HepG2 (cell line): Measurements from ENCODE around the gene DSTN. TPM values are rescaled to one million over a fixed set of nuclear protein-coding genes. Genes with fewer than 3 reads are reported as not detected.

Experiments used
- PAX8 ChIP-seq: sonication (generic); formaldehyde crosslinking; IDR thresholded peaks from 2 replicates; pipeline ENCODE4 v1.8.0; 2022; ENCODE audit warnings: mild to moderate bottlenecking, missing genetic modification reagents, borderline replicate concordance
- RAD21 ChIP-seq: fragments of 450-650 bp; formaldehyde crosslinking; IDR thresholded peaks from 2 replicates; pipeline ENCODE4 v1.5.0; 2020; ENCODE audit warnings: mild to moderate bottlenecking
- TCF12 ChIP-seq, 2 experiments: fragments of 450-650 bp in 1 of 2; sonication (generic) in 1 of 2; formaldehyde crosslinking in 1 of 2; IDR thresholded peaks; 2 replicates each; pipeline versions ENCODE4 v1.6.1 to v1.8.0; 2017 to 2022; ENCODE audit warnings: antibody characterized with exemption in 1 of 2, mild to moderate bottlenecking in 1 of 2, missing genetic modification reagents in 1 of 2, moderate library complexity in 1 of 2
- TFAP4 ChIP-seq: sonication (generic); IDR thresholded peaks from 2 replicates; pipeline ENCODE4 v1.6.1; 2016; ENCODE audit warnings: low read depth, borderline replicate concordance
- ZNF142 ChIP-seq: sonication (generic); formaldehyde crosslinking; IDR thresholded peaks from 2 replicates; pipeline ENCODE4 v1.4.0; 2020; ENCODE audit warnings: missing genetic modification reagents
- ZNF564 ChIP-seq: sonication (generic); formaldehyde crosslinking; IDR thresholded peaks from 2 replicates; pipeline ENCODE4 v1.8.1; 2023; ENCODE audit warnings: mild to moderate bottlenecking, missing genetic modification reagents
- ZNF589 ChIP-seq: sonication (generic); formaldehyde crosslinking; conservative IDR thresholded peaks from 2 replicates; pipeline ENCODE4 v1.8.0; 2022; ENCODE audit warnings: mild to moderate bottlenecking, moderate library complexity, missing genetic modification reagents
- ZNF747 ChIP-seq: sonication (generic); formaldehyde crosslinking; IDR thresholded peaks from 2 replicates; pipeline ENCODE4 v1.8.1; 2023; ENCODE audit warnings: missing genetic modification reagents, mild to moderate bottlenecking, borderline replicate concordance
- ZNF773 ChIP-seq: sonication (generic); formaldehyde crosslinking; IDR thresholded peaks from 2 replicates; pipeline ENCODE4 v1.4.0; 2020; ENCODE audit warnings: missing genetic modification reagents, borderline replicate concordance
- polyA plus RNA-seq, 8 experiments: library from polyadenylated mRNA; depleted of rRNA in 3 of 8; stranded (reverse) in 7 of 8; unstranded in 1 of 8; fragments of >200 nt; fragmentation: Illumina TruSeq in 4 of 8; extraction: Trizol in 4 of 8; gene quantifications; 2 replicates each; pipeline versions ENCODE4 v1.2.1 to v1.2.3, GENCODE V29; 2011 to 2016; ENCODE audit warnings: low read depth in 4 of 8, missing spikeins in 1 of 8, mixed read lengths in 1 of 8; ENCODE audit not compliant: insufficient read depth in 1 of 8
- total RNA-seq, 5 experiments: library from RNA; depleted of rRNA; stranded (reverse); fragments of >200 nt; fragmentation: Illumina TruSeq; extraction: Trizol; gene quantifications; 2 replicates each; pipeline ENCODE4 v1.2.3, GENCODE V29; 2016; ENCODE audit warnings: low read depth in 1 of 5
- TF ChIP-seq, protein P1 (sequence below): IDR thresholded peaks from 2 replicates; pipeline ENCODE4 v1.6.1; 2016; ENCODE audit warnings: missing compliant biosample characterization, missing genetic modification reagents, borderline replicate concordance
- TF ChIP-seq, protein P2 (sequence below): sonication (generic); formaldehyde crosslinking; IDR thresholded peaks from 2 replicates; pipeline ENCODE4 v1.4.0; 2020; ENCODE audit warnings: missing genetic modification reagents
- TF ChIP-seq, protein P3 (sequence below): sonication (generic); formaldehyde crosslinking; IDR thresholded peaks from 2 replicates; pipeline ENCODE4 v1.5.0; 2020; ENCODE audit warnings: mild to moderate bottlenecking, missing genetic modification reagents, borderline replicate concordance

The DSTN gene
- total and polyA plus RNA-seq, 2 of the 13 experiments (the other 11 are each of a cell fraction or from before 2014, with no cell fraction given) = 27.6 to 106 TPM

- peak; percentile 27; the same call in 1 of the 2 replicates for TF ChIP-seq ZNF564 (CRISPR knock-in tag)
- TF ChIP-seq, protein P1, sequence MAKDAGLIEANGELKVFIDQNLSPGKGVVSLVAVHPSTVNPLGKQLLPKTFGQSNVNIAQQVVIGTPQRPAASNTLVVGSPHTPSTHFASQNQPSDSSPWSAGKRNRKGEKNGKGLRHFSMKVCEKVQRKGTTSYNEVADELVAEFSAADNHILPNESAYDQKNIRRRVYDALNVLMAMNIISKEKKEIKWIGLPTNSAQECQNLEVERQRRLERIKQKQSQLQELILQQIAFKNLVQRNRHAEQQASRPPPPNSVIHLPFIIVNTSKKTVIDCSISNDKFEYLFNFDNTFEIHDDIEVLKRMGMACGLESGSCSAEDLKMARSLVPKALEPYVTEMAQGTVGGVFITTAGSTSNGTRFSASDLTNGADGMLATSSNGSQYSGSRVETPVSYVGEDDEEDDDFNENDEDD (CRISPR knock-in tag) = peak; percentile 69; the same call in 1 of the 2 replicates
- peak; percentile 8; the same call in 1 of the 2 replicates for TF ChIP-seq ZNF773 (CRISPR knock-in tag)
- peak; percentile 15; the same call in 1 of the 2 replicates for TF ChIP-seq TFAP4
- TF ChIP-seq ZNF142 (CRISPR knock-in tag) = peak; percentile 78; the same call in 1 of the 2 replicates
- TF ChIP-seq, protein P2, sequence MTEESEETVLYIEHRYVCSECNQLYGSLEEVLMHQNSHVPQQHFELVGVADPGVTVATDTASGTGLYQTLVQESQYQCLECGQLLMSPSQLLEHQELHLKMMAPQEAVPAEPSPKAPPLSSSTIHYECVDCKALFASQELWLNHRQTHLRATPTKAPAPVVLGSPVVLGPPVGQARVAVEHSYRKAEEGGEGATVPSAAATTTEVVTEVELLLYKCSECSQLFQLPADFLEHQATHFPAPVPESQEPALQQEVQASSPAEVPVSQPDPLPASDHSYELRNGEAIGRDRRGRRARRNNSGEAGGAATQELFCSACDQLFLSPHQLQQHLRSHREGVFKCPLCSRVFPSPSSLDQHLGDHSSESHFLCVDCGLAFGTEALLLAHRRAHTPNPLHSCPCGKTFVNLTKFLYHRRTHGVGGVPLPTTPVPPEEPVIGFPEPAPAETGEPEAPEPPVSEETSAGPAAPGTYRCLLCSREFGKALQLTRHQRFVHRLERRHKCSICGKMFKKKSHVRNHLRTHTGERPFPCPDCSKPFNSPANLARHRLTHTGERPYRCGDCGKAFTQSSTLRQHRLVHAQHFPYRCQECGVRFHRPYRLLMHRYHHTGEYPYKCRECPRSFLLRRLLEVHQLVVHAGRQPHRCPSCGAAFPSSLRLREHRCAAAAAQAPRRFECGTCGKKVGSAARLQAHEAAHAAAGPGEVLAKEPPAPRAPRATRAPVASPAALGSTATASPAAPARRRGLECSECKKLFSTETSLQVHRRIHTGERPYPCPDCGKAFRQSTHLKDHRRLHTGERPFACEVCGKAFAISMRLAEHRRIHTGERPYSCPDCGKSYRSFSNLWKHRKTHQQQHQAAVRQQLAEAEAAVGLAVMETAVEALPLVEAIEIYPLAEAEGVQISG (CRISPR knock-in tag) = peak; percentile 61; the same call in 1 of the 2 replicates
- peak; percentile 37; the same call in 1 of the 2 replicates for TF ChIP-seq RAD21 (CRISPR knock-in tag)
- TF ChIP-seq ZNF589 (CRISPR knock-in tag) = peak; percentile 67; the same call in 1 of the 2 replicates
- TF ChIP-seq TCF12 (IDR thresholded peaks at IDR 0.05) = no peak
- no peak for TF ChIP-seq TCF12 (CRISPR knock-in tag; IDR thresholded peaks at IDR 0.05)
- TF ChIP-seq, protein P3, sequence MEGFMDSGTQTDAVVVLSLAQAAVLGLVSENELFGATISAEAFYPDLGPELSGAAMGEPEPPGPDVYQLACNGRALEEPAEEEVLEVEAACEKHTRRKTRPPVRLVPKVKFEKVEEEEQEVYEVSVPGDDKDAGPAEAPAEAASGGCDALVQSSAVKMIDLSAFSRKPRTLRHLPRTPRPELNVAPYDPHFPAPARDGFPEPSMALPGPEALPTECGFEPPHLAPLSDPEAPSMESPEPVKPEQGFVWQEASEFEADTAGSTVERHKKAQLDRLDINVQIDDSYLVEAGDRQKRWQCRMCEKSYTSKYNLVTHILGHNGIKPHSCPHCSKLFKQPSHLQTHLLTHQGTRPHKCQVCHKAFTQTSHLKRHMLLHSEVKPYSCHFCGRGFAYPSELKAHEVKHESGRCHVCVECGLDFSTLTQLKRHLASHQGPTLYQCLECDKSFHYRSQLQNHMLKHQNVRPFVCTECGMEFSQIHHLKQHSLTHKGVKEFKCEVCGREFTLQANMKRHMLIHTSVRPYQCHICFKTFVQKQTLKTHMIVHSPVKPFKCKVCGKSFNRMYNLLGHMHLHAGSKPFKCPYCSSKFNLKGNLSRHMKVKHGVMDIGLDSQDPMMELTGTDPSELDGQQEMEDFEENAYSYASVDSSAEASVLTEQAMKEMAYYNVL (CRISPR knock-in tag) = no peak
- TF ChIP-seq PAX8 (CRISPR knock-in tag) = no peak; the same call in 1 of the 2 replicates
- TF ChIP-seq ZNF747 = peak; percentile 48; the same call in 1 of the 2 replicates
Observed at GRCh38 chr20:17530716-17531664, 38.9 kb upstream of the DSTN start, which contains the start of gene BFSP1 (continued).
